GM19351 (cell line): ENCODE measurements around the gene CETP.
"Not testable (repeated sequence)": the region's sequence is repeated elsewhere in the genome, so short reads cannot be mapped to it uniquely, and the experiment has no call there.

ENCODE experiments used
- ATAC-seq: cut with Tn5 transposase; IDR thresholded peaks from one replicate; pipeline ENCODE4 v1.9.1; 2021; ENCODE audit warnings: mild to moderate bottlenecking, moderate library complexity; ENCODE audit not compliant: unreplicated experiment

CETP gene

DNA sequence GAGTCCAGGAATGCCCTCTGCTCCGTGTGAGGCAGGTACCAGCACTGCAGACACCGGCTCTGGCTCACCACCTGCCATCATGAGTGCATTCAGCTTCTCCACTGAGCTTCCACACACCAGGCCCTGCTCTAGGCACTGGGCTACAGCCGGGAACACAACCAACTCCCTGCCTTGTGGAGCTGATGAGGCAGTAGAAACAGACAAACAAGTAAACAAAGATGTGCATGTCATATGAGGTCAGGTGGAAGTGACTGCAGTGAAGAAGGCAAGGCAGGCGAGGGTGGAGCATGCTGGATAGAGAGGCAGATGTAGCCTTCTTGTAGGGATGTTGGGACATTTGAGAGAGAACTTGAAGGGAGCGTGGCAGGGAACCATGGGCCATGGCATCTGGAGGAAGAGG, 32.6 kb downstream of the CETP start:
- no peak for ATAC-seq

DNA sequence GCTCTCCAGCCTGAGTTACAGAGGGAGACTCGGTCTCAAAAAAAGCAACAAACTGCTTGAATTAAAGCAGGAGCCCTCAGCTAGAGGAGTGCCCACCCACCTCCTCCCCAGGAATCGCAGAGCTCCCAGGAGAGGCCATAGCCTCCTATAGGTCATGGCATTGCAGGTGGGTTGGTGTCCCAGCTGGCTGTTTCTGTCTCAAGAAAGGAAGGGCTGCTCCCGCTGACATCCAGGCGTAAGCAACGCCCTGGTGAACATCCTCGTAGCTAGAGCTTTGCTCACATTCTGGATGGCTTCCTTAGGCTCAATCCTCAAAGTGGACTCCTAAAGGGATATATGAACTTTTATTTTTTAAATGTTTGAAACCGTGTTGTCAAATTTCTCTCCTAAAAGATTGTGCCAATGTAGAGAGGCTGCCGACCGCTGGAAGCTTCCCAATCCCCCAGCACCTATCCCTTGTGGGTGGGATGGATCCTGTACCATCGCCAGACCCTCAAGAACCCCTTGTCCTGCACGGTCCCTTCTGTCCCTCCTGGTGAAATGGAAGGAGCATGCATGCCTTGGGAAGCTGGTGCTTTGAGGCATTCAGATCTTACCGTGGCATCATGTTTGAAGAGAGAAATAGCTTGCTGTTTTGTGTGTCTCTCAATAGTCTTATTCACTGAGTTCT, 33.5 kb downstream of the CETP start:
- no peak for ATAC-seq

DNA sequence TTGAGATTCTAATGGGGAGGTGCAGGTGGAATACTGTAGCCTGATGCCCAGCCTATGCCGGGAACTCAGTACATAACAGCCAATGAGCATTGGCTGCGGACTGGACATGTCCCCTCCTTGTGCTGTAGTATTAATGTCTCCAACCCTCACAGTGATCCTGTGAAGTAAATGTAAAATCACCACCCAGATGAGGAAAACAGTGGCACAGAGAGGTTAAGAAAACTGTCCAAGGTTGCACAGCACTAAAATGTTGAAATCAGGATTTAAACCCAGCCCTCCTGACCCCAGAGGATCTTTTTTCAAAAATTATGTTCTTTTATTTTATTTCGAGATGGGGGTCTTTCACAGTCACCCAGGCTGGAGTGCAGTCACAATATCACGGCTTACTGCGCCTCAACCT, 35.5 kb downstream of the CETP start:
- ATAC-seq = no peak

DNA sequence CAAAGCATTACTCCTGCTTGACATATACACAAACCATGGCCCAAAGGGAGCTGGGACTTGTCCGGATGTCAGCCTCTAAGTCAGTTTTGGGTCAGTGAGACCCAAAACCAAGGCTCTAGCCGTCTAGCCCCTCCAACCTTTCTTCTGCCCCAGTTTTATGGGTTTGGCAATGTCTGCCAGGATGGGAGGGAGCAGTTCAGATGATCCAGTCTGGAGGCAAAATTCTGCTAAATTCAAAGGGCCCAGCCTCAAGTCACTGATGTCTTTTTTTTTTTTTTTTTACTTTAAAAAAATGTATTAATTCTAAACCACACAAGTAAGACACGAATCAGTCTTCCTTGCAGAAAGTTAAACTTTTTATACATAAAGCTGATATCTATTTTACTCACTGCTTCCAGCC, 36.2 kb downstream of the CETP start:
- no peak for ATAC-seq

DNA sequence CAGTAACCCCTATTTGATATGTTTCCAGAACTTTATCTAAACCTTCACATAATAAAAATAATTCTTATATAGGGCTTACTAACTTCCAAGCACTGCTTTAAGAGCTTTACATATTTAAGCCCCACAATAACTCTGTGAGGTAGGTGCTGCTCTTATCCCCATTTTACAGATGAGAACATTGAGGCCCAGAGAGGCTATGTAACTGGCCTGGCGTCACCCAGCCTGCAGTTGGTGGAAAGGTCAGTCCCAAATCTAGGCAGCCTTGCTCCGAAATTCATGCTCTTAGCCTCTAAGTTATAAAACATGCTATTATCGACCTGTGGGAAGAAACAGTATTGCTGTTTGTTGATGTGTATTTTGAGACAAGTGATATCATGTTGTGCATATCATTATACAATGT, 36.6 kb downstream of the CETP start:
- no peak for ATAC-seq

DNA sequence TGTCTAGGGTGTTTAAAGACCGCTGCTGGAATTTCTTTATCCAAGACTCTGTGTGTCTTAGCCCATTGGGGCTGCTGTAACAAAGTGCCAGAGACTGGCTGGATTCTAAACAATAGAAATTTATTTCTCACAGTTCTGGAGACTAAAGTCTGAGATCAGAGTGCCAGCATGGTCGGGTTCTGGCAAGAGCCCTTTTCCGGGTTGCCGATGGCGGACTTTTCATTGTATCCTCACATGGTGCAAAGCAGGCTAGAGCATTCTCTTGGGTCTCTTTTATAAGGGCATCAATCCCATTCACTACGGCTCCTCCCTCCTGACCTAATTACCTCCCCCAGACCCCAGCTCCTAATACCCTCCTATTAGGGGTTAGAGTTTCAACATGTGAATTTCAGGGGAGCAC, 37.1 kb downstream of the CETP start:
- no peak for ATAC-seq

DNA sequence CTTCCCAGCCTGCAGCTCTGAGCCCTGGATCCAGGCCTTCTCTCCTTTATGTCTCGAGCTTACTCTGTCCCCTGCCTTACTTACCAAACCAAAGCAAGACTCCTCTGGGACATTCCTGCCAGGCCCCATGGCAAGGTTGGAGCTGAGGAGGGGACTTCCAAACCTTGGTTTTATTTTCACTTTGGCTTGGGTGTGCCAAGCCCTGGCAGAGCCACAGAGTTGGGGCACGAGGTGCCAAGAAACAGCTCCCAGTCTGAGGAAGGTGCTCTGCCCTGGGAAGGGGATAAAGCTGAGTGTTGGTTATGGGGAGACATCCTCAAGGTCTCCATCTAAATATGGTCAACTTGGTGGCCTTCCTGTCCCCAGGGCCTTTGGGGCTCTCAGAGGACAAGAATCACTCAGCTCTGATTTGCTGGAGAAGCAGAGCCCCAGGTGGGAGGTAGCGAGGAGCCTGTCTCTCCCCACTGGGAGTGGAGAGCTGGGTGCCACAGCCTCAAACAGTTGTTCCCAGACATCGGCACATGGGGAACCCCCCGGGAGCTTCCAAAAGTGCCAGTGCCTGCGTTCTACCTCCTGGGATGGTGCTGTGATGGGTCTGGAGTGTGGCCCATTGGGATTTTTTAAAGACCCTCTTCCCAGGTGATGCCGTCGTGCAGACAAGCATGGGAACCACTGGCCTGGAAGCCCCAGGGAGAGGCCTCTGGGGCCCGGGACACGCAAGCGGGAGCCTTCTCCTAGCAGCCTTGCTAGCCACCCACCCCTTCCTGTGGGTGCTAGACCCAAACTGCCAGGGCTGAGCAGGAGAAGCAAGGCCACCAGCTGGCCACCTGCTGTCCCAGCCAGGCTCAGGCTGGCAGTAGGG, 37.9 kb downstream of the CETP start:
- ATAC-seq = no peak

DNA sequence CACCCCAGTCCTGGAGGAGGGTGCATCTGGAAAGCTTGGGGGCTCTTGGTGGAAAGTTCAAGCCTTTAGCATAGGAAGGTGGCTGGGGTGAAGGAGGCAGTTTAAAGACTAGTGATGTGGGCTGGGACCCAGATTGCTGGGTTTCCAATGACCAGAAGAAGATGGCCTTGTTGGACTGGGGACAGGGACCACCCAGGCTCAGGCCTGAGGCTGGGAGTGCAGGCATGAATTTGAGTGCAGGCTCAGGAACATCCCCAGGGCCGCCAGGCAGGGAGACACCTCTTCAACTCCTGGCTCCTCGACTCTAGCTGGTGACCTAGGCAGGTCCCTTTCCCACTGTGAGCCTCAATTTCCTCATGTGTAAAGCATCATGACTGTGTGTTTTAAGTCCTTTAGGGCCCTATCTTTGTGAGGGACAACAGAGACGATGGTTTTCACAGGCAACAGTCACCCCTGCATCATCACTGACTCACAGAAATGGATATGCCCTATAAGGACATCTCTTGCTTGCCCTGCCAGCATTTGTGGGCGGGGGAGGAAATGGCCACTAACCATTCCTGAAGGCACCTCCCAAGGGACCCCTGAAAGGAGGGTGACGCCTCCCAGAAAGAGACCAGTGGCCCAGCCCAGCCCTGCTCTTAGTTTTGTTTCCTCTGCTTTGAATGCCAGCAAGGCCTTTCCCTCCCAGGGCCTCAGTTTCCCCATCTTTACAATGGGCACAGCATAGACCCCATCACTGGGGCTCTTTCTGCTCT, 38.7 kb downstream of the CETP start:
- ATAC-seq = no peak

DNA sequence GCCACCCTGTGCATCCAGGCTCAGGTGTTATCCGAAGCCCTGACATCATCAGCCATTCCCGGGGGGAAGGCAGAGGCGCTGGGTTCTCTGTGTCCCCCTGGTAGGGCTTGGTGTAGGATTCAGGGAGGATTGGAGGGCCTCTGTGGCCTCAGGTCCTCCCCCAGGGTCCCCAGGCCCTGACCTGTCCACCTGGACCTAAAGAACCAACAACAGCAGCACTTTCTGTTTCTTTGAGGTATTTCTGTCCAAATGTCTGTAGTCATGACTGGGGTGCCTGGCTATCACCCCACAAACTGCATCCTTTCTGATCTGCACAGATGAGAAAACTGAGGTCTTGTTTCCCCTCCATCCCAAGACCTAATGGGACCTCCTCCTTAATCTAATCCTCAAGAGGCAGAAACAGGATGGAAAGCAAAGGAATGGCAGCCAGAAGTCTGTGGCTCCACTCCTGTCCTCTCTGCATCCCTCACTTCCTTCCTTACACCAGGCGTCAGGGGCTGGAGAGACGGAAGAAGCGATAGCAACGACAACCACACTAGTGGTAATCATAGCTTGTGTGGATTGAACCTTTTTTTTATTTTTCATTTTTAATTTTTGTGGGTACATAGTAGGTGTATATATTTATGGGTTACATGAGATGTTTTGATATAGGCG, 39.4 kb downstream of the CETP start:
- no peak for ATAC-seq

DNA sequence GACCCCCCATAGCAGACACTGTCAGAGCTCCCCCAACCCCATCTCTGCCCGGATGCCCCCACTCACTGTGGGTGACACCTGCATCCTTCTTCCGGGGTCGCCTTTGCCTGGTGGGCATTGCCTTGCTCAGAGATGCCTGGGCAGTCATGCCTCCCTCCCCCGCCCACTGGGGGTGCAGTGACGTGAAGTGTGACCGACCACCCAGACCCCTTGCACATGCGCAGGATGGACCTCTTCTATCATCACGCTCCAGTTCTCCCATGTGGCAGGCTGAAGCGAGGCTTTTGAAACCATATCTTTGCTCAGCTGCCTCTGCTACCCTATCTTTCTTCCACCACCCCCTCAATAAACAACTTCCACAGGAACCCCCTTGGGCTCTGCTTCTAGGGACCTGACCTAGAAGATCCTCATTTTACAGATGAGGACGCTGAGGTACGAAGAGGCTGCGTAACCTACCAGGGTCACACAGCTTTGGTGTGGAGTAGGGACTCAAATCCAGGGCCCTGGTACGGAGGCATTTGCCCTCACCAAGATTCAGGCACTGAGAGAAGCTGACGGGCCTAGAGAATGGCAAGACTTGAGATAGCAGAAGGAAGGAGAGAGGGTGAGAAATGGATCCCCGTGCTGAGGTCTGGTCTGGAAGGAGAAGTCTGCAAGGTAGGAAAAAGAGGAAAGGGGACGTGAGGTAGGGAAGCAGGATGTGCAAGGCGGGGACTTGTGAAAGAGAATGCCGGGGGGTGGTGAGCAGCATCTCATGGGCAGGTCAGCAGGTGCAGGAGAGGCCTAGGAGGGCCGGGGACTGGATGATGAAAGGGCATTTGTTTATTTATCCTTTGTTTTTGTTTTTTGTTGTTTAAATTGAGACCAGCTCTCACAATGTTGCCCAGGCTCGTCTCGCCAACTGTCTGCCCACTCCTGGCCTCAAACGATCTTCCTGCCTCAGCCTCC, 42.0 kb downstream of the CETP start:
- no peak for ATAC-seq

DNA sequence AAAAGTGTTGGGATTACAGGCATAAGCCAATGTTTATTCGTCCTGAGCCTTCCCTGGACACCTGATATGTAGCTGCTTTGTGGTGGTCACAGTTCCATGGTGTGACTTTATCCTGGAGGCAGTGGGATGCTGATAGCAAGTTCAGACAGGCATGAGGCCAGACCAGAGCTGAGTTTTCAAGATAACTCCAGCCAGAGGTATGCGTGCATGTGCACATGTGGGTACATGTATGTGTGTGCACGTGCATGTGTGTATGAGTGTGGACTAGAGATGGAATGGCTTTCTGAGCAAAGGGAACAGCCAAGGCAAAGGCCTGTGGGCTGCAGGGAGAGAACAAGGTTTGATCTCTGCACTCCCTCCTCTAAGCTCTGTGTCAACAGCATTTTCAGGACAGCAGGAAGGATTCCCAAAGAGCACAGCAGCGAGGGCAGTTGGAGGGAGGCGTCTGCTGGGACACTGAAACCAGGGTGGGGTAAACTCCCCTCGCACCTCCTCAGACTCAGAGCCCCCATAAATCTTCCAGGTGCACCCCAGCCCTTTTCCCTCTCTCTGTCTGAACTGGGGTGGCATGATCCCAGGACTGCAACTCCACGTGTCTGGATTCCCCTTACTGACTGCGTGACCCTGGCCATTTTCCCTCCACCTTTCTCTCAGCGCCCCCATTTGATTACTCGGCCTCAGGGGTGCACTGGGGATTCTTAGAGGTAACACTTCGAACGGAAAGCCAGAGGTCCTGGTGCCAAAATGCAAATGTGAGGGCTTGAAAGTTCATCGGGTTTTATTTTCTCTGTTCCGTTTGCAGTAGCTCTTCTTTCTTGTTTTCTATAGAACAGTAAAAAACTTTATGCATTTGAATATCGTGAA, 42.9 kb downstream of the CETP start:
- ATAC-seq = no peak

DNA sequence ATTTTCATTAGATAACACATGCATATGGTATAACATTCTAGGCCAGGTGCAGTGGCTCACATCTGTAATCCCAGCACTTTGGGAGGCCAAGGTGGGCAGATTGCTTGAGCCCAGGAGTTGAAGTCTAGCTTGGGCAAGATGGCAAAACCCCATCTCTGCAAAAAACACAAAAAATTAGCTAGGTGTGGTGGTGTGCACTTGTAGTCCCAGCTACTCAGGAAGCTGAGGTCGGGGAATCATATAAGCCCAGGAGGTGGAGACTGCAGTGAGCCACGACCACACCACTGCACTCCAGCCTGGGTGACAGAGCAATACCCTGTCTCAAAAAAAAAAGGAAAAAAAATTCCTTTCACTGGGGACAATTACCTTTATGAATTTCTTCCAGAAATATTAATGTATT, 43.8 kb downstream of the CETP start:
- not testable (repeated sequence) for ATAC-seq

DNA sequence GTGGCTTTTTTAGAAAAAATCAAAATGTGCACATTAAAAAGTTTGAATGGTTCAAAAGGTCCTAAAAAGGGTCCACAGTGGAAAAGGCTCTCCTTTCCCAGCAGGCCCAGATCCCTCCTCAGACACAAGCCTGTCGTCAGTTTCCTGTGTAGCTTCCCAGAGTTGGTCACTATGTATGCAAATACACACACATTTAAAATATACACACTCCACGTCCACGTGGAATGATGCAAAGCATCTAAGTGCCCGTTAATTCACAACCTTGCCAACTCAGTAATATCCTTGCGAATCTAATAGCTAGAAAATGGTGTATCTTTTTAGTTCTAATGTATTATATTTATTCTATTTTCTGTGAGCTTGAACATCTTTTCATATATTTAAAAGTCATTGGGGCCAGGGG, 45.3 kb downstream of the CETP start:
- no peak for ATAC-seq

DNA sequence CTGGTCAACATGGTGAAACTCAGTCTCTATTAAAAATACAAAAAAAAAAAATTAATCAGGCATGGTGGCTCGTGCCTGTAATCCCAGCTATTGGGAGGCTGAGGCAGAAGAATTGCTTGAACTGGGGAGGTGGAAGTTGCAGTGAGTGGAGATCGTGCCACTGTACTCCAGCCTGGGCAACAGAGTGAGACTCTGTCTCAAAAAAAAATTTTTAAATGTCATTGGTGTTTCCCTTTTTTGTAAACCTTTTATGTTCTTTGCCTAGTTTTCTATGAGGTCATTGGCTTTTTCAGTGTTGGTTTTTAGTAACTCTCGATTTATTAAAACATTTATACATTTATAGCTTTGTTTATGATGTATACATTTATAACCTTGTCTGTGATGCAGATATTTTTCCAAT, 45.8 kb downstream of the CETP start:
- ATAC-seq = no peak

DNA sequence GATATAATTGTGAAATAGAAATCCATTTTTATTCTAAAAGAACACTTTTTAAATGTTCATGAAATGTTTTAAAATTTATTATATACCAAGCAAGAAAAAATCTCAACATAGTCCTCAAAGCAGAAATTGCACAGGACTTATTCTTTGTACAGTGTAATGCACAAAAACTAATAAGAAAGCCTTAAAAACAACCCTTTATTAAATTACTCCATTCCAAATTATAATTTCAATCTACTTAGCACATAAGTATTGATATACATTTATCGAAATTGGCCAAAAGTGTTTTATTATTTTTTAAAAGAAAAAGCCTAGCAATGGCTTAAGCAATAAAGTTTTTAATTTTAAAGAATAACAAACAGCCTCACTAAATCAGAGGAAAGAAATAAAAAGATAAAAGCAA, 46.7 kb downstream of the CETP start:
- no peak for ATAC-seq

DNA sequence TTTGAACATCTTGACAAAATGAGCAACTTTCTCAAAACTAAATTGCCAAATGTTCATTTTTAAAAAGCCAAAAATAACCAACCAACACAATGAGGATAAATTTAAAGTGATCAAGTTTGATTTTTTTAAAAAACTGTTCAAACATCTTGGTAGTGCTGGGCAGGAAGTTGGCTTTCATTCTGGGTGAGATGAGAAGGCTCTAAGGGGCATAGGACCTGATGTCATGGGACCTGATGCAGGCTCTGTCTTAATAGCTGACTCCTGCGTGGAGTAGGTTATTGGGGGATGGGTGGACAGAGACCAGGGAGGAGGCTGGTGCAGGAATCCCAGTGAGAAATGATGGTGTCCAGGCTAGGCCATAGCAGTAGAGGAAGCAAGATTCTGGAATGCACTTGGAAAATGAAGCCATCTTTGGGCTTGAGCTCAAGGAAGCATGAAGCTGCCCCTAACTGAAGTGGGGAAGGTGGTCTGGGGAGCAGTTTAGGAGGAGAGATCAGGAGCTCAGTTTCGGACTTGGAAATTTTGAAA, 48.0 kb downstream of the CETP start:
- no peak for ATAC-seq

DNA sequence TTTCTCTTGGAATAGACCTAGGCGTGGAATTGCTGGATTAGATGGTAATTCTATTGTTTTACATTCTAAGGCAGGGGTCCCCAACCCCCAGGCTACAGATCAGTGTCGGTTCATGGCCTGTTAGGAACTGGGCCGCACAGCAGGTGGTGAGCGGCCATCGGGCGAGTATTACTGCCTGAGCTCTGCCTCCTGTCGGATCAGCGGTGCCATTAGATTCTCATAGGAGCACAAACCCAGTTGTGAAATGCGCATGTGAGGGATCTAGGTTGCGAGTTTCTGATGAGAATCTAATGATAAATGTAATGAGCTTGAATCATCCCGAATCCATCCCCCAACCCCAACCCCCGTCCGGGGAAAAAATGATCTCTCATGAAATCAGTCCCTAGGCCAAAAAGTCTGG, 50.6 kb downstream of the CETP start:
- no peak for ATAC-seq

DNA sequence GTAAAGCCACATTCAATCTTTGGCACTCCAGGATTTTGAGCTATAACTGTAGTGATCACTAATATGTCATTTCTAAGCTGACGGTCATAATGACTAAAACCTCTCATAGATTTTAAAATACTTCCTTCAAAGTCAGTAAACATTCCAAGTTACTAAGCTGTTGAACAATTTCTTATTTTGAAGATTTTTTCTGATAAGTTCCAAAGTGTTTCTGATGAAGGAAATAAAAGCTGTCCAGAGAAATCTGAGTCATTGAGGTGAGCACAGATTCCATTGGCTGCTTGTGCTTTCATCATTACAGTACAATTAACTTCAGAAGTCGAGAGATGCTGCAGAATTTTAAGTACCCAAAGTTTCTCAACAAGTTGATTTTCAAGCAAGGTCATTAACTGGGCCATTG, 51.5 kb downstream of the CETP start:
- no peak for ATAC-seq

DNA sequence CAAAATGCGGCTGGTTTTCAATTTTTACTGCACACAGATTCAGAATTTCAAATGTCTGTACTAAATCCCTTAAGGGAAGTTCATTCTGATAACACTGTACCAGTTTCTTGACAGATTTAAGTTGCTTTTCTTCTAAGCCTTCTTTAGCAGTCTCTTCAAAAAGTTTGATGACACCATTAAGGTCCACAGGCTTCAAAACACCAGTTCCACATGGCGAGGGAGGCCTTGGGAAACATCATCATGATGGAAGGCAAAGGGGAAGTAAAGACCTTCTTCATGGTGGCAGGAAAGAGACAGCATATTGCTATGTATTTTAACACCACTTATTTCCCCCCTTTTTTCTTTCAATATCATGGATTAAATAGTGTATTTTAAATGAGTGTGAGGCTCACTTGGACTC, 52.2 kb downstream of the CETP start:
- ATAC-seq = no peak
